Stimulated activated CD4-positive, alpha-beta T cell treated with anti-CD3 and anti-CD28 coated beads, Interleukin-2, amount 100 ng/mL, for 4 hours (primary cell): ENCODE data around the gene BRAF.
A peak's percentile ranks its signal among the peaks of the same experiment; 100 is the strongest.
"Not testable (repeated sequence)": the region's sequence is repeated elsewhere in the genome, so short reads cannot be mapped to it uniquely, and the experiment has no call there.

Experiments
- DNase-seq: peaks from one replicate; pipeline ENCODE4 v3.0.0-alpha.2; 2020; ENCODE audit warnings: low read depth

The BRAF gene

GRCh38 chr7:140924821-140925421 is at the start of gene BRAF:
Gene BRAF, minus strand, starts transcription at chr7:140924929. Its CDS starts 226 bp downstream, at chr7:140924703.
- peak; percentile 89 for DNase-seq

- DNase-seq: no peak
Measured at GRCh38 chr7:140972876-140973829, 48.4 kb upstream of the BRAF start.

- no peak for DNase-seq
Measured at GRCh38 chr7:140972344-140972743, 47.6 kb upstream of the BRAF start.

GRCh38 chr7:140967438-140967837 is 42.7 kb upstream of the BRAF start:
- no peak for DNase-seq

- no peak for DNase-seq
Measured at GRCh38 chr7:140966561-140967233, 42.0 kb upstream of the BRAF start.

GRCh38 chr7:140961117-140961516 is 36.4 kb upstream of the BRAF start:
- no peak for DNase-seq

DNA sequence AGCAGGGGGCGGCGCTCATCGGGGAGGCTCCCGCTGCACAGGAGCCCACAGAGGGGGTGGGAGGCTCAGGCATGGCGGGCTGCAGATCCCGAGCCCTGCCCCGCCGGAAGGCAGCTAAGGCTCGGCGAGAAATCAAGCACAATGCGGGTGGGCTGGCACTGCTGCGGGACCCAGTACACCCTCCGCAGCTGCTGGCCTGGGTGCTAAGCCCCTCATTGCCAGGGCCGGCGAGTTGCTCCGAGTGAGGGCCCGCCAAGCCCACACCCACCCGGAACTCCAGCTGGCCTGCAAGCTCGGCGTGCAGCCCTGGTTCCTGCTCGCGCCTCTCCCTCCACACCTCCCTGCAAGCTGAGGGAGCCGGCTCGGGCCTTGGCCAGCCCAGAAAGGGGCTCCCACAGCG is 32.3 kb upstream of the BRAF start:
- DNase-seq: not testable (repeated sequence)

DNA sequence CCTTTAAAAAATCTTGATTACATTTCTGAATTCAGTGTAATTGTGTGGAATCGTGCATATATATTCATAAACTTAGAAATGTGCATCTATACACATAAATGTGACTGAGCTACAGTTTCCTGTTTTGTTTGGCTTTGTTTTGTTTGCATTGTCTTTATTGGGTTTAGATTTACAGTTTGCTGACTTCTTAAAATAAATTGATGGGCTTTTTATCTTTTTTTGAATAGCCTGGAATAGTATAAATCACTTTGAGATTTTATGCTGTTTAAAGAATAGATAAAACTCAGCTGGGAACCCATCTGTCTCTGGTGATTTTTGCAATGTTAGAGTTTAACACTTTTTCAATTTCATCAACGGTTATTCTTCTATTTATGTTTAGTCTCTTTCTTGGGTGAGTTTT is 21.2 kb upstream of the BRAF start:
- DNase-seq: no peak

GRCh38 chr7:140942242-140942641 is 17.5 kb upstream of the BRAF start:
- DNase-seq: not testable (repeated sequence)

- DNase-seq: no peak
Measured at GRCh38 chr7:140940898-140941297, 16.2 kb upstream of the BRAF start.

DNA sequence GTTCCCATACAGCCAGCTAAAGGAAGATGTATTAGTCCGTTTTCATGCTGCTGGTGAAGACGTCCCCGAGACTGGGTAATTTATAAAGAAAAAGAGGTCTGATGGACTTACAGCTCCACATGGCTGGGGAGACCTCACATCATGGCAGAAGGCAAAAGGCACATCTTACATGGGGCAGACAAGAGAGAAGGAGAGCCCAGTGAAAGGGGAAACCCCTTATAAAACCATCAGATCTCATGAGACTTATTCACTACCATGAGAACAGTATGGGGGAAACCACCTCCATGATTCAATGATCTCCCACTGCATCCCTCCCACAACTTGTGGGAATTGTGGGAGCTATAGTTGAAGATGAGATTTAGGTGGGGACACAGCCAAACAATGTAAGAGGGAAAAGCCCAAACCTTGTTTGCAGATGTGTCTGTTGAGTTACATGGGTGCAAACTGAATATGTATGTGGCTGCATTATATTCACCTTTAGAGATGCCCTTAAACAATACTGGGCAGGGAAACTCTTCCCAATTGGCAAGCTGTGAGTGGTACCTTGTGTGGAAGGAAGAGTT is 13.1 kb upstream of the BRAF start:
- no peak for DNase-seq

DNA sequence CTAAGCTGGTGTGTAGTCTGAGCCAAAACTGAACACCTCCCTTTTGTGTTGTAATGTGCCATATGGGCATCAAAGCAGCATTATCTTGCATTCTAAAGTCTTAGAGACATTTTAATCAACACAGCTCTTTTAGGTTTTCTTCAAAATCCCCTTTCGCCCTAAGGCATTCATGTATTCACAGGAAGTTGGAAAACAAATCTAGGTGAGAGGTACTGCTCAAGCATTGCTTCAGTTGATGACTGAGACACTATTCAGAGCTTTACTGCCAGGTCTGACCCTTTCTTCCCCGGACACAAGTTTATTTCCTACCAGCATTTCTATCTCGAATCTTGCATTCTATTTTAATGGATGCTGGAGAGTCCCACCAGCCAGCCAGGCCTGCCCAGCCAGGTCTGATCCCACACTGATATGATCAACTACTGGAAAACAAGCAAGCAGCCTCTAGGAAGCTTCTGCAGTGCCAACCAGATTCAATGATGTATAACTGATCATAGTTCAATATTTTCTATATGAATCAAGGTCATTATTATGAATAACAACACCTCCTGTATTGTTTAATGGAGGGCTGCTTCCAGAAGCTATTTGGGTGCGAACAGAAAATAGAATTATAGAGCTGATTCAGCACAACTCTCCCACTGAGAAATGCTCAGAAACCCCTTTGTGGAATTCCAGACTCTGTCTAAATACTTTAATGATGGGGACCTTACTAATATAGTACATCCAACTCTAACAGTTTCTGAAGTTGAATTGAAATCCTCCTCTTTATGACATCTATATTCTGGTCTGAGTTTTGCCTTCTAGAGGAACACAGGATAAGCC is 4.0 kb upstream of the BRAF start:
- no peak for DNase-seq

- DNase-seq: not testable (repeated sequence)
Measured at GRCh38 chr7:140927945-140928344, 3.2 kb upstream of the BRAF start.

DNA sequence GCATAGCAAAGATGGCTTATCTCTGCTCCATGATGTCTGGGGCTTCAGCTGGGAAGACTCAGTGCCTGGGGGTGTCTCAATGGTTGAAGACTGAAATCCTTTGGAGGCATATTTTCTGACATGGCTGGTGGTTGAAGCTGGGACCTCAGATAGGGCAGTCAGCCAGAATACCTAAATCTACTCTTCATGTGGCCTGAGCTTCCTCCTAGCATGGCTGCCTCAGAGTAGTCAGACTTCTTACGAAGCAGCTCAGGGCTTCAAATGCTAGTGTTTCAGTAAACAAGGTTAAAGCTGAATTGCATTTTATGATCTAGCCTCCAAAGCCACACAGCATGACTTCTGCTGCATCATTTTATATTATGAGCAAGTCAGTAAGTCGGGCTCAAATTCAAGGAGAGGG is 2.6 kb upstream of the BRAF start:
- no peak for DNase-seq

- DNase-seq: no peak
Measured at GRCh38 chr7:140926021-140926817, 1.5 kb upstream of the BRAF start.

GRCh38 chr7:140924019-140924820 is 509 bp downstream of the BRAF start:
- peak; percentile 53 for DNase-seq

GRCh38 chr7:140923358-140924006 is 1.2 kb downstream of the BRAF start:
- no peak for DNase-seq

DNA sequence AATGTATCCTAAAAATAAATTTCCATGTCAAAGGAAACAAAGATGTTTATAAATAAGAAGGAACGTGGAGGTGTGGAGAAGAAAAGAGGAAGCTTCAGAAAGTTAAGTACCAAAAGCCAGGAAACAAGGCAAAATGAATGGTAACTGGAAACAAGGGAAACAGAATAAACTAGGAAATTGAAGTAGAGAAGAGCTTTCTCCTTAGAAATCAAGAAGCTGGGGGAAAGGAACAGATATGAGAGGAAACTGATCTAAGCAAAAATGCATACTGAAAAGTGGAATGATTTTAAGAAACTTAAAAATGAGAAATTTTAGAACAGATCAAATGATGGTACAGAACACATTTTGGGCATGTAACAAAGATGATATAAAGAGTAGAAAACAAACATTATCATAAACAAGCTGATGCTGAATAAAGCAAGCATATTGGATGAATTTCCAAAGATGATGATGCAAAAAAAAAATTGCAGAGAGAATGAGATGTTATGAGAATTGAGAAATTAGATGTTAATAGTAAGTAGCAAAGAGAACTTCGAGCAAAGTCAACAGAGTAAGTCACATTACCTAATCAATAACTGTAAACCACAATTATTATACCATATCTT is 1.9 kb downstream of the BRAF start:
- DNase-seq: no peak

DNA sequence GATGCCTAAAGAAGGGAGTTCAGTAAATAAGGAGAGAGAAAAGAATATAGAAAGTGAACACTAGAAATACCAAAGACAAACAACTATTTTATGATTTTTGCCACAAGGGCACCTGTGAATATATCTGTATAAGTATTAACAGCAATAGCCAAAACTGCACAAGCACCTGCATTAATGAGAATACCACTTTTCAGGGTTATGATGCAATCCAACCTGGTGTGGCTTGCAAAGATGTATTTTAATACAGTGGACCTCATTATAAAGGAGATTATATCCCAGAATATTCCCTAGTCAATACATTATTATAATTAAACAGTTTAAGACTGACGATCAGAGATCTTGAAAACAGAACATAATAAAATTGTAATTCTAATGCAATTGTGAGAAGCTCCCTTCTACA is 4.0 kb downstream of the BRAF start:
- no peak for DNase-seq
